ENCODE data around the gene DMAP1.

Gene DMAP1

GRCh38 chr1:44235808-44236207, 22.5 kb downstream of the DMAP1 start:
- H4K20me1 ChIP-seq, result peaks cover 0 to 11% (median 0%) of the 10 kb centered on the region in 11 experiments; a peak in 4 of 22 replicates
- H3K4me2 ChIP-seq, result no peak overlapping the region
- H3K9me3 ChIP-seq (replicated peaks in 1 of 11), result no peaks in the 10 kb centered on the region
- H3K36me3 ChIP-seq, result peaks cover 10 to 34% (median 18%) of the 10 kb centered on the region in 11 experiments; a peak in 19 of 22 replicates
- no peak overlapping the region for H3K9ac ChIP-seq
- H3K27me3 ChIP-seq, result no peaks in the 10 kb centered on the region
- H3K4me1 ChIP-seq, result peaks cover 26 to 33% (median 30%) of the 10 kb centered on the region in 10 experiments
- H3K27ac ChIP-seq, result no peak overlapping the region
- no peak overlapping the region for H3K4me3 ChIP-seq
- TF ChIP-seq Cebpa-rat (IDR thresholded peaks at IDR 0.05), result no peak

GRCh38 chr1:44236490-44237272, 23.4 kb downstream of the DMAP1 start:
- Histone ChIP-seq H3K4me1 (peaks cover 30 to 42% (median 36%) of the 10 kb centered on the region in 10 experiments), H3K9ac (no peak overlapping the region), H3K27me3 (no peaks in the 10 kb centered on the region), H3K27ac (no peak overlapping the region), H3K9me3 (replicated peaks in 1 of 11) (no peaks in the 10 kb centered on the region), H3K36me3 (peaks cover 5 to 26% (median 13%) of the 10 kb centered on the region in 11 experiments; a peak in 17 of 22 replicates), H4K20me1 (peaks cover 0 to 11% (median 0%) of the 10 kb centered on the region in 11 experiments; a peak in 4 of 22 replicates), H3K4me3 (no peak overlapping the region), H3K4me2 (no peak overlapping the region)
- no peak for TF ChIP-seq Cebpa-rat (IDR thresholded peaks at IDR 0.05)

- no peak overlapping the region for H3K27ac ChIP-seq
- H4K20me1 ChIP-seq, result peaks cover 0 to 11% (median 0%) of the 10 kb centered on the region in 11 experiments; a peak in 4 of 22 replicates
- H3K9me3 ChIP-seq (replicated peaks in 1 of 11), result no peaks in the 10 kb centered on the region
- peaks cover 0 to 25% (median 7%) of the 10 kb centered on the region in 11 experiments; a peak in 10 of 22 replicates for H3K36me3 ChIP-seq
- H3K9ac ChIP-seq, result no peak overlapping the region
- H3K4me1 ChIP-seq, result peaks cover 30 to 50% (median 39%) of the 10 kb centered on the region in 10 experiments
- peak overlapping the region; percentile 11 to 64 (median 38); a peak in 16 of 22 replicates for H3K4me2 ChIP-seq
- TF ChIP-seq Cebpa-rat (IDR thresholded peaks at IDR 0.05), result no peak
- H3K4me3 ChIP-seq, result no peak overlapping the region
- no peaks in the 10 kb centered on the region for H3K27me3 ChIP-seq
Observed at GRCh38 chr1:44237721-44238457, 24.6 kb downstream of the DMAP1 start.

- Histone ChIP-seq H3K27me3 (no peaks in the 10 kb centered on the region), H3K4me1 (peaks cover 30 to 50% (median 39%) of the 10 kb centered on the region in 10 experiments), H3K4me2 (peak overlapping the region; percentile 11 to 64 (median 38); a peak in 17 of 22 replicates), H3K36me3 (peaks cover 6 to 29% (median 14%) of the 10 kb centered on the region in 11 experiments; a peak in 18 of 22 replicates), H3K9me3 (replicated peaks in 1 of 11) (no peaks in the 10 kb centered on the region), H4K20me1 (peaks cover 0 to 11% (median 0%) of the 10 kb centered on the region in 11 experiments; a peak in 4 of 22 replicates), H3K27ac (no peak overlapping the region), H3K9ac (no peak overlapping the region), H3K4me3 (no peak overlapping the region)
- no peak for TF ChIP-seq Cebpa-rat (IDR thresholded peaks at IDR 0.05)
Observed at GRCh38 chr1:44238660-44239059, 25.4 kb downstream of the DMAP1 start.

GRCh38 chr1:44239331-44239960, 26.2 kb downstream of the DMAP1 start:
- TF ChIP-seq Cebpa-rat (IDR thresholded peaks at IDR 0.05), result no peak
- no peaks in the 10 kb centered on the region for H3K9me3 ChIP-seq (replicated peaks in 1 of 11)
- peaks cover 0 to 11% (median 0%) of the 10 kb centered on the region in 11 experiments; a peak in 4 of 22 replicates for H4K20me1 ChIP-seq
- H3K27ac ChIP-seq, result peak overlapping the region; percentile 26 to 73 (median 57); a peak in 20 of 22 replicates
- peak overlapping the region; percentile 7 to 66 (median 44); a peak in 20 of 22 replicates for H3K9ac ChIP-seq
- peaks cover 30 to 50% (median 39%) of the 10 kb centered on the region in 10 experiments for H3K4me1 ChIP-seq
- H3K4me3 ChIP-seq, result no peak overlapping the region
- peak overlapping the region; percentile 72 to 88 (median 75) for H3K4me2 ChIP-seq
- no peaks in the 10 kb centered on the region for H3K27me3 ChIP-seq
- peaks cover 7 to 36% (median 22%) of the 10 kb centered on the region in 11 experiments; a peak in 20 of 22 replicates for H3K36me3 ChIP-seq

- H3K4me1 ChIP-seq, result peaks cover 30 to 50% (median 39%) of the 10 kb centered on the region in 10 experiments
- peak overlapping the region; percentile 26 to 73 (median 57); a peak in 20 of 22 replicates for H3K27ac ChIP-seq
- H3K36me3 ChIP-seq, result peaks cover 7 to 42% (median 27%) of the 10 kb centered on the region in 11 experiments; a peak in 20 of 22 replicates
- H3K9me3 ChIP-seq (replicated peaks in 1 of 11), result no peaks in the 10 kb centered on the region
- no peak overlapping the region for H3K4me3 ChIP-seq
- H3K4me2 ChIP-seq, result peak overlapping the region; percentile 72 to 88 (median 75)
- peak overlapping the region; percentile 7 to 66 (median 44); a peak in 20 of 22 replicates for H3K9ac ChIP-seq
- H4K20me1 ChIP-seq, result peaks cover 0 to 11% (median 0%) of the 10 kb centered on the region in 11 experiments; a peak in 4 of 22 replicates
- no peak for TF ChIP-seq Cebpa-rat (IDR thresholded peaks at IDR 0.05)
- no peaks in the 10 kb centered on the region for H3K27me3 ChIP-seq
Observed at GRCh38 chr1:44239961-44240371, 26.7 kb downstream of the DMAP1 start.

GRCh38 chr1:44240802-44241671, 27.8 kb downstream of the DMAP1 start:
- peak overlapping the region in 2 of 11 experiments; percentile 31 to 56; a peak in 1 of 22 replicates for H3K9ac ChIP-seq
- H3K4me2 ChIP-seq, result peak overlapping the region; percentile 26 to 88 (median 75); a peak in 20 of 22 replicates
- no peaks in the 10 kb centered on the region for H3K27me3 ChIP-seq
- H3K36me3 ChIP-seq, result peaks cover 7 to 52% (median 29%) of the 10 kb centered on the region in 11 experiments; a peak in 20 of 22 replicates
- TF ChIP-seq Cebpa-rat (IDR thresholded peaks at IDR 0.05), result no peak
- no peak overlapping the region for H3K4me3 ChIP-seq
- H4K20me1 ChIP-seq, result peaks cover 0 to 11% (median 0%) of the 10 kb centered on the region in 11 experiments; a peak in 6 of 22 replicates
- H3K27ac ChIP-seq, result peak overlapping the region in 4 of 11 experiments; percentile 14 to 69 (median 35); a peak in 5 of 22 replicates
- peaks cover 31 to 60% (median 45%) of the 10 kb centered on the region in 10 experiments for H3K4me1 ChIP-seq
- no peaks in the 10 kb centered on the region for H3K9me3 ChIP-seq (replicated peaks in 1 of 11)
